Karpas-422 (cell line): ENCODE results near the gene CDCP2. TPM values are rescaled to one million over a fixed set of nuclear protein-coding genes. Genes with fewer than 3 reads are reported as not detected.
"Not testable (repeated sequence)": the region's sequence is repeated elsewhere in the genome, so short reads cannot be mapped to it uniquely, and the experiment has no call there.

Experiments used
- DNase-seq: peaks from one replicate; pipeline ENCODE4 v3.0.0-alpha.2; 2015
- H2AFZ ChIP-seq: fragments of 200-600 bp; sonication (generic); 2 replicates; pipeline ENCODE4 v1.6.1; 2014; ENCODE audit warnings: antibody characterized with exemption, low read length, mixed read lengths
- H3K27ac ChIP-seq: fragments of 200-600 bp; sonication (generic); 2 replicates; pipeline ENCODE4 v1.5.1; 2014; ENCODE audit warnings: mild to moderate bottlenecking, low read length, moderate library complexity
- H3K27me3 ChIP-seq: fragments of 200-600 bp; sonication (generic); 2 replicates; pipeline ENCODE4 v1.6.1; 2014; ENCODE audit warnings: low read length, mixed read lengths
- H3K36me3 ChIP-seq: fragments of 200-600 bp; sonication (generic); 2 replicates; pipeline ENCODE4 v1.6.1; 2014; ENCODE audit warnings: low read length, mixed read lengths; ENCODE audit not compliant: insufficient read depth
- H3K4me1 ChIP-seq: fragments of 200-600 bp; sonication (generic); 2 replicates; pipeline ENCODE4 v1.6.1; 2014; ENCODE audit warnings: mild to moderate bottlenecking, low read length, mixed read lengths
- H3K4me2 ChIP-seq: fragments of 200-600 bp; sonication (generic); 2 replicates; pipeline ENCODE4 v1.6.1; 2014; ENCODE audit warnings: low read length, low read depth, mild to moderate bottlenecking; ENCODE audit not compliant: poor library complexity, severe bottlenecking
- H3K4me3 ChIP-seq: fragments of 200-600 bp; sonication (generic); 2 replicates; pipeline ENCODE4 v1.5.1; 2014; ENCODE audit warnings: mild to moderate bottlenecking, antibody characterized with exemption, low read length, mixed read lengths
- H3K79me2 ChIP-seq: fragments of 200-600 bp; sonication (generic); 2 replicates; pipeline ENCODE4 v1.6.1; 2014; ENCODE audit warnings: mild to moderate bottlenecking, low read length, mixed read lengths
- H3K9ac ChIP-seq: fragments of 200-600 bp; sonication (generic); 2 replicates; pipeline ENCODE4 v1.6.0; 2014; ENCODE audit warnings: low read length
- H3K9me2 ChIP-seq: fragments of 200-600 bp; sonication (generic), shearing (Covaris generic); replicated peaks from 2 replicates; pipeline ENCODE4 v1.6.0; 2014; ENCODE audit warnings: mild to moderate bottlenecking, low read length, moderate library complexity; ENCODE audit not compliant: insufficient read depth
- H3K9me3 ChIP-seq: fragments of 300-700, 200-600 bp; sonication (generic); 2 replicates; pipeline ENCODE4 v1.6.1; 2014; ENCODE audit warnings: low read length, mixed read lengths
- H4K20me1 ChIP-seq: fragments of 200-600 bp; sonication (generic); 2 replicates; pipeline ENCODE4 v1.6.1; 2014; ENCODE audit warnings: mild to moderate bottlenecking, antibody characterized with exemption, low read length, low read depth; ENCODE audit not compliant: insufficient read depth
- total RNA-seq: library from RNA; depleted of rRNA; stranded (reverse); fragments of >200 nt; shearing (Covaris generic); gene quantifications from 2 replicates; pipeline ENCODE4 v1.2.3, GENCODE V29; 2014; ENCODE audit warnings: low replicate concordance

CDCP2 gene
- total RNA-seq, 1 experiment from 2014 or later = not detected

DNA sequence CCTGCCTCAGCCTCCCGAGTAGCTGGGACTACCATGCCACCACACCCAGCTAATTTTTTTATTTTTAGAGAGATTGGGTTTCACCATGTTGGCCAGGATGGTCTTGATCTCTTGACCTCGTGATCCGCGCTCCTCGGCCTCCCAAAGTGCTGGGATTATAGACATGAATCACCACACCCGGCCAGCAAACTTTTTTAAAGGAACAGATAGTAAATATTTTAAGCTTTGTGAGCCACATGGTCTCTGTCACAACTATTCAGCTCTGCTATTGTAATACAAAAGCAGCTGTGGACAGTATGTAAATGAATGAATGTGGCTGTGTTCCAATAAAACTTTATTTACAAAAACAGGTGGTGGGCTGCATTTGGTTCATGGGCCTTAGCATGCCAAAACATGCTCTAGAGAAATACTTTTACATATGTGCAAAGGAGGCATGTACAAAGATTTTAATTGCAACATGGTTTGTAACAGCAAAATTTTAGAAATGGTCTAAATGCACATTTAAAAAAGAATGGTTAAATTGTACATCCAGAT is 47.0 kb downstream of the CDCP2 start:
- Histone ChIP-seq H3K4me2 (no peak overlapping the region), H3K79me2 (no peaks in the 10 kb centered on the region), H3K27ac (no peak overlapping the region)

DNA sequence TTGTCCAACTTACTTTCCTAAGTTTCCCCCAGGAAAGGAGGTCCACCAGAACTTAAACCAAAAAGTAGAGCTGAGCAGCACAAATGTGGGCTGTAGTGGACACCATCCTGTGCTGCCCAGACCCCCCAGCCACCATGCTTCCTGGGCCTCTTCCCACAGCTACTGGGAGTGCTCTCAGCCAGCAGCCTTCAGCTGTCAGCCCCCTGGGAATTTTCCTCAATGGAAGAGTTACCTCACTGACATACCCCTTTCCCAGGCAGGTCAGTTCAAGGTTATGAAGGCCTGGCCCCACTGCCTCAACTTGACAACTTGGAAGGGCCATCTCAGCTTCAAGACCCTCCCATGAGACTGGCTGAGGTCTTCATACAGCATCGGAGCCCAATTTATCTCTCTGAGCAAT is 47.7 kb downstream of the CDCP2 start:
- Histone ChIP-seq H3K79me2 (no peaks in the 10 kb centered on the region), H3K9me2 (no peaks in the 10 kb centered on the region), H2AFZ (no peak overlapping the region), H3K27me3 (no peaks in the 10 kb centered on the region), H3K4me2 (no peak overlapping the region), H3K9me3 (no peaks in the 10 kb centered on the region), H3K36me3 (no peaks in the 10 kb centered on the region), H3K4me1 (no peaks in the 10 kb centered on the region), H3K27ac (no peak overlapping the region), H3K9ac (no peak overlapping the region), H3K4me3 (no peak overlapping the region), H4K20me1 (no peaks in the 10 kb centered on the region)
- DNase-seq = no peak

More for the DNA sequence above, 47.0 kb downstream of the CDCP2 start:
- no peaks in the 10 kb centered on the region for H4K20me1 ChIP-seq
- no peaks in the 10 kb centered on the region for H3K27me3 ChIP-seq
- no peak overlapping the region for H3K4me3 ChIP-seq
- H3K9ac ChIP-seq = no peak overlapping the region
- no peaks in the 10 kb centered on the region for H3K36me3 ChIP-seq
- no peaks in the 10 kb centered on the region for H3K9me3 ChIP-seq
- DNase-seq = no peak
- no peaks in the 10 kb centered on the region for H3K4me1 ChIP-seq
- no peak overlapping the region for H2AFZ ChIP-seq
- H3K9me2 ChIP-seq = no peaks in the 10 kb centered on the region

DNA sequence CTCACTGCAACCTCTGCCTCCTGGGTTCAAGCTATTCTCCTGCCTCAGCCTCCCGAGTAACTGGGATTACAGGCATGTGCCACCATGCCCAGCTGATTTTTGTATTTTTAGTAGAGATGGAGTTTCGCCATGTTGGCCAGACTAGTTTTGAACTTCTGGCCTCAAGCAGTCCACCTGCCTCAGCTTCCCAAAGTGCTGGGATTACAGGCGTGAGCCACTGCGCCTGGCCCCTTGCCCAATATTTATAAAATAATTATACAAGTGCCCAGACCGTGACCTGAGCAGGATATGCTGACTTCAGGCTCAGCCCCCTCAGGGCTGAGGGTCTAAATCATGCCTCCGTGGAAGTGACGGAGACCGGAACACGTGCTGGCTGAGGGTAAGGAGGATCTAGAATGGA is 48.2 kb downstream of the CDCP2 start:
- not testable (repeated sequence) for H3K27ac ChIP-seq, H3K9me2 ChIP-seq, H4K20me1 ChIP-seq, H3K4me2 ChIP-seq, H3K9ac ChIP-seq, H2AFZ ChIP-seq, H3K4me3 ChIP-seq, H3K79me2 ChIP-seq, H3K27me3 ChIP-seq, H3K4me1 ChIP-seq, DNase-seq, H3K9me3 ChIP-seq, H3K36me3 ChIP-seq

DNA sequence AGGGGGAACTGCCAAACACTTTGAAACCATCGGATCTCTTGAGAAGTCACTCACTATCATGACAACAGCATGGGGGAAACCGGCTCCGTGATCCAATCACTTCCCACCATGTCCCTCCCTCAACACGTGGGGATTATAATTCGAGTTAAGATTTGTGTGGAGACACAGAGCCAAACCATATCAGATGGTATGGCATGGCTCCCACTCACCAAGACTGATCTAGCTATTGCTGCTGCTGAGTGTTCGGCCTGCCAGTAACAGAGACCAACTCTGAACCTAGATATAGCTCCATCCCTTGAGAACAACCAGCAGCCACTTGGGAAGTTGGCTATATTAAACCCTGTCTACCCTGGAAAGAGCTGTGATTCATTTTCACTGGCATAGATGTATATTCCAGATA is 49.4 kb downstream of the CDCP2 start:
- Histone ChIP-seq H3K4me2 (no peak overlapping the region), H3K9me3 (no peaks in the 10 kb centered on the region), H3K36me3 (no peaks in the 10 kb centered on the region), H3K27ac (no peak overlapping the region), H3K4me1 (no peaks in the 10 kb centered on the region), H4K20me1 (no peaks in the 10 kb centered on the region), H3K27me3 (no peaks in the 10 kb centered on the region), H2AFZ (no peak overlapping the region), H3K9me2 (no peaks in the 10 kb centered on the region), H3K79me2 (no peaks in the 10 kb centered on the region), H3K4me3 (no peak overlapping the region), H3K9ac (no peak overlapping the region)
- DNase-seq = no peak

GRCh38 chr1:54100500-54100899 is 52.3 kb downstream of the CDCP2 start:
- no peaks in the 10 kb centered on the region for H3K4me1 ChIP-seq
- no peak overlapping the region for H3K9ac ChIP-seq
- no peak for DNase-seq
- no peak overlapping the region for H2AFZ ChIP-seq
- H3K9me3 ChIP-seq = no peaks in the 10 kb centered on the region
- H3K9me2 ChIP-seq = no peaks in the 10 kb centered on the region
- no peaks in the 10 kb centered on the region for H3K79me2 ChIP-seq
- no peak overlapping the region for H3K4me3 ChIP-seq
- H3K4me2 ChIP-seq = no peak overlapping the region
- H3K27ac ChIP-seq = no peak overlapping the region
- no peaks in the 10 kb centered on the region for H4K20me1 ChIP-seq
- no peaks in the 10 kb centered on the region for H3K27me3 ChIP-seq
- H3K36me3 ChIP-seq = no peaks in the 10 kb centered on the region

- Histone ChIP-seq H3K79me2 (no peaks in the 10 kb centered on the region), H3K36me3 (no peaks in the 10 kb centered on the region), H4K20me1 (no peaks in the 10 kb centered on the region), H3K9ac (no peak overlapping the region), H3K4me1 (no peaks in the 10 kb centered on the region), H2AFZ (no peak overlapping the region), H3K27me3 (no peaks in the 10 kb centered on the region), H3K9me3 (no peaks in the 10 kb centered on the region), H3K4me3 (no peak overlapping the region), H3K27ac (no peak overlapping the region), H3K4me2 (no peak overlapping the region), H3K9me2 (no peaks in the 10 kb centered on the region)
- no peak for DNase-seq
Observed at GRCh38 chr1:54099061-54099610, 53.7 kb downstream of the CDCP2 start.

DNA sequence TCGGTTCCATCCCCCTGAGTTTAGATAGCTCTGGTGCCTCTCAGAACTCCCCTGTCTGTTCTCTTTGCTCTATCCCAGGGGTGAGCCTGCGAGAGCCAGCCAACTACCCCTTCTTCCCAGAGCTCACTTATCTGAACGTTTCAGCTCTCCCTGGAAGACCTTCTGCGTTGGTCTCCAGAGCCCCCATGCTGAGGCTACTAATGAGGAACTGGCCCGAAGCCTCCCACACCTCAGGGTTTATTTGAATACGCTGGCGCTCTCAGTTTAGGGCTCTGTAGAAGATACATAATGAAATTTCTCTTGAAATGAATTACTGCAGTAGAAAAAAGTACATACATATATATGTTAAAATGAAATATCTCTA is 55.9 kb downstream of the CDCP2 start:
- Histone ChIP-seq H3K36me3 (no peaks in the 10 kb centered on the region), H3K79me2 (no peaks in the 10 kb centered on the region), H4K20me1 (no peaks in the 10 kb centered on the region), H3K9me2 (no peaks in the 10 kb centered on the region), H3K9me3 (no peaks in the 10 kb centered on the region), H3K4me2 (no peak overlapping the region), H3K9ac (no peak overlapping the region), H3K27ac (no peak overlapping the region), H2AFZ (no peak overlapping the region), H3K4me3 (no peak overlapping the region), H3K4me1 (no peaks in the 10 kb centered on the region), H3K27me3 (no peaks in the 10 kb centered on the region)
- DNase-seq = no peak

- H3K79me2 ChIP-seq = no peaks in the 10 kb centered on the region
- no peaks in the 10 kb centered on the region for H3K9me2 ChIP-seq
- no peak for DNase-seq
- H3K36me3 ChIP-seq = no peaks in the 10 kb centered on the region
- no peak overlapping the region for H3K4me3 ChIP-seq
- no peaks in the 10 kb centered on the region for H3K4me1 ChIP-seq
- H3K27me3 ChIP-seq = no peaks in the 10 kb centered on the region
- H3K9me3 ChIP-seq = no peaks in the 10 kb centered on the region
- no peak overlapping the region for H3K9ac ChIP-seq
- no peak overlapping the region for H2AFZ ChIP-seq
- H3K4me2 ChIP-seq = no peak overlapping the region
- H3K27ac ChIP-seq = no peak overlapping the region
- no peaks in the 10 kb centered on the region for H4K20me1 ChIP-seq
Observed at GRCh38 chr1:54096227-54096876, 56.4 kb downstream of the CDCP2 start.
